ENCODE measurements around the gene KRT5. TPM values are rescaled to one million over a fixed set of nuclear protein-coding genes. Genes with fewer than 3 reads are reported as not detected.

KRT5 gene
- polyA plus RNA-seq, 3 donors, result 0.04 TPM; not detected in 2

GRCh38 chr12:52480073-52480472 lies 40.1 kb downstream of the KRT5 start:
- no peak overlapping the region for H3K4me3 Mint-ChIP-seq
- intact Hi-C loops (cut with micrococcal nuclease), result no loop called here
- TF ChIP-seq CTCF (IDR thresholded peaks at IDR 0.05), result no peak

DNA sequence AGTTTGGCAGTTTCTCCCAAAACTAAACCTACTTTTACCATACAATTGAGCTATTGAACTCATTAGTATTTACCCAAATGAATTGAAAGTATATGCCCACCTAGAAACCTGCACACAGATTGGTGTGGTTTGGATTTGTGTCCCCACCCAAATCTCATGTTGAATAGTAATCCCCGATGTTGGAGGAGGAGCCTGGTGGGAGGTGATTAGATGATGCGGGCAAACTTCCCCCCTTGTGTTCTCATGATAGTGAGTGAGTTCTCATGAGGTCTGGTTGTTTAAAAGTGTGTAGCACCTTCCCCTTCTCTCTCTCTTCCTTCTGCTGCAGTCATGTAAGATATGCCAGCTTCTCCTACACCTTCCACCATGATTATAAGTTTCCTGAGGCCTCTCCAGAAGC lies 42.5 kb downstream of the KRT5 start:
- no peak for TF ChIP-seq CTCF (IDR thresholded peaks at IDR 0.05)
- Histone ChIP-seq H3K79me2 (ENCODE audit: insufficient read depth, low read length) (no peaks in the 10 kb centered on the region), H3K9ac (ENCODE audit: insufficient read depth, low read length, poor library complexity, severe bottlenecking) (no peak overlapping the region), H3K27me3 (ENCODE audit: control insufficient read depth in 2 of 2, insufficient read depth in 2 of 2, low read length in 2 of 2) (peaks cover 0 to 5% of the 10 kb centered on the region in 2 donors), H3K4me2 (replicated peaks; ENCODE audit: extremely low read depth, low read length, poor library complexity, severe bottlenecking) (no peak overlapping the region), H3K27ac (ENCODE audit: low read depth in 1 of 2, low read length in 2 of 2) (no peak overlapping the region), H4K20me1 (ENCODE audit: insufficient read depth, low read length) (no peaks in the 10 kb centered on the region), H2AFZ (ENCODE audit: insufficient read depth, low read depth, low read length, poor library complexity, severe bottlenecking) (no peak overlapping the region), H3K4me3 (replicated peaks in 1 of 3; ENCODE audit: low read depth in 2 of 3, low read length in 3 of 3) (no peak overlapping the region), H3K9me3 (replicated peaks in 1 of 2; ENCODE audit: control insufficient read depth in 1 of 2, insufficient read depth in 1 of 2, low read length in 2 of 2) (no peaks in the 10 kb centered on the region), H3K36me3 (replicated peaks in 1 of 2; ENCODE audit: control insufficient read depth in 1 of 2, insufficient read depth in 2 of 2, low read length in 2 of 2) (no peaks in the 10 kb centered on the region), H3K4me1 (ENCODE audit: control insufficient read depth in 1 of 2, insufficient read depth in 2 of 2, low read length in 2 of 2) (no peaks in the 10 kb centered on the region)
- no CpG with 5 or more reads among the region's 2 CpGs for WGBS (ENCODE audit: insufficient coverage)
- H3K9me3 Mint-ChIP-seq, result peaks cover 0 to 10% (median 3%) of the 10 kb centered on the region in 7 donors
- no peak overlapping the region for H3K4me3 Mint-ChIP-seq
- H3K36me3 Mint-ChIP-seq, result no peaks in the 10 kb centered on the region
- no peak overlapping the region for H3K27ac Mint-ChIP-seq
- intact Hi-C loops (cut with micrococcal nuclease), result no loop called here
- H3K27me3 Mint-ChIP-seq (ENCODE audit: low read depth in 3 of 3), result peaks cover 5 to 15% (median 11%) of the 10 kb centered on the region in 3 donors
- DNase-seq, result no peak
- no peaks in the 10 kb centered on the region for H3K4me1 Mint-ChIP-seq

More at GRCh38 chr12:52480073-52480472, 40.1 kb downstream of the KRT5 start:
- no peak overlapping the region for H3K27ac Mint-ChIP-seq
- Histone ChIP-seq H3K36me3 (replicated peaks in 1 of 2; ENCODE audit: control insufficient read depth in 1 of 2, insufficient read depth in 2 of 2, low read length in 2 of 2) (no peaks in the 10 kb centered on the region), H3K79me2 (ENCODE audit: insufficient read depth, low read length) (no peaks in the 10 kb centered on the region), H3K27ac (ENCODE audit: low read depth in 1 of 2, low read length in 2 of 2) (no peak overlapping the region), H3K9ac (ENCODE audit: insufficient read depth, low read length, poor library complexity, severe bottlenecking) (no peak overlapping the region), H4K20me1 (ENCODE audit: insufficient read depth, low read length) (no peaks in the 10 kb centered on the region), H3K9me3 (replicated peaks in 1 of 2; ENCODE audit: control insufficient read depth in 1 of 2, insufficient read depth in 1 of 2, low read length in 2 of 2) (no peaks in the 10 kb centered on the region), H3K27me3 (ENCODE audit: control insufficient read depth in 2 of 2, insufficient read depth in 2 of 2, low read length in 2 of 2) (peaks cover 0 to 5% of the 10 kb centered on the region in 2 donors), H3K4me3 (replicated peaks in 1 of 3; ENCODE audit: low read depth in 2 of 3, low read length in 3 of 3) (no peak overlapping the region), H3K4me1 (ENCODE audit: control insufficient read depth in 1 of 2, insufficient read depth in 2 of 2, low read length in 2 of 2) (no peaks in the 10 kb centered on the region), H3K4me2 (replicated peaks; ENCODE audit: extremely low read depth, low read length, poor library complexity, severe bottlenecking) (no peak overlapping the region), H2AFZ (ENCODE audit: insufficient read depth, low read depth, low read length, poor library complexity, severe bottlenecking) (no peak overlapping the region)
- no peaks in the 10 kb centered on the region for H3K36me3 Mint-ChIP-seq
- peaks cover 0 to 14% (median 7%) of the 10 kb centered on the region in 7 donors for H3K9me3 Mint-ChIP-seq
- no peak for DNase-seq
- 13% methylated on average over 1 of the region's 3 CpGs for WGBS (ENCODE audit: insufficient coverage)
- no peaks in the 10 kb centered on the region for H3K4me1 Mint-ChIP-seq
- H3K27me3 Mint-ChIP-seq (ENCODE audit: low read depth in 3 of 3), result peaks cover 5 to 26% (median 14%) of the 10 kb centered on the region in 3 donors

Data from CD14-positive monocyte (primary cell).